ENCODE data around the gene CADM2.

Gene CADM2

DNA sequence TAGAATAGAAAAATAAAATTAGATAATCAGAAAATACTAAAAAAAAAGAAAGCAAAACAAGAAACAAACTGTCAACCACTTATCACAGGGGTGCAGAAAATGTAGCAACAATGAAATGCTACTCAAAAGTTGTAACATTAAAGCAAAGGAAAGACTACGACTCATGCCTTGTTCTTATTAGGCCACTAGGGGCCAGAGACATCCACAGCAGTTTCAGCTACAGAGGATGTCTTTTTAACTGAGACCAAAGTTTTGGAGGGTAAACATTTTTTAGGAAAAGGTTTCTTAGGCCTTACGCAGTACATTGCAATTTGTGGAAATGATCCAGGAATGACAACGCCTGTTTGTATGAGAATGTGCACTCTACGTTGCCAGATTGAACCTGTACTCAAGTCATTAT is 15.4 kb upstream of the CADM2 start:
- no peak overlapping the region for H2AK5ac ChIP-seq (ENCODE audit: low read length, severe bottlenecking)
- H3K9ac ChIP-seq (ENCODE audit: low read length) = no peak overlapping the region
- WGBS = 64% methylated on average over 4 of the region's 4 CpGs
- no peak overlapping the region for H3K18ac ChIP-seq (ENCODE audit: low read depth in 1 of 2, low read length in 2 of 2)
- no peaks in the 10 kb centered on the region for H3K9me3 ChIP-seq (ENCODE audit: control insufficient read depth, low read length)
- no peak overlapping the region for H3K14ac ChIP-seq (ENCODE audit: low read length in 2 of 2)
- H2AFZ ChIP-seq (ENCODE audit: low read depth, low read length) = no peak overlapping the region
- H3K36me3 ChIP-seq (ENCODE audit: control insufficient read depth in 1 of 2, insufficient read depth in 2 of 2, low read depth in 1 of 2, low read length in 2 of 2) = no peaks in the 10 kb centered on the region
- H3K4me3 ChIP-seq (ENCODE audit: insufficient read depth in 1 of 2, low read depth in 1 of 2, low read length in 2 of 2) = no peak overlapping the region
- no peak overlapping the region for H2BK15ac ChIP-seq (ENCODE audit: low read depth, poor library complexity, severe bottlenecking)
- no peak overlapping the region for H3K23ac ChIP-seq (ENCODE audit: low read length in 2 of 2)
- H2BK12ac ChIP-seq (ENCODE audit: low read length in 2 of 2) = no peak overlapping the region
- H4K8ac ChIP-seq (ENCODE audit: low read length) = no peak overlapping the region
- H3K79me1 ChIP-seq (replicated peaks; ENCODE audit: low read length, poor library complexity, severe bottlenecking) = no peaks in the 10 kb centered on the region
- no peak overlapping the region for H4K91ac ChIP-seq (ENCODE audit: low read length)
- H3K27ac ChIP-seq (ENCODE audit: low read length, poor library complexity, severe bottlenecking) = no peak overlapping the region
- H3K4me2 ChIP-seq (ENCODE audit: low read length, poor library complexity, severe bottlenecking) = no peak overlapping the region
- no peak overlapping the region for H3K4ac ChIP-seq (ENCODE audit: low read depth in 1 of 2, low read length in 2 of 2)
- H2BK120ac ChIP-seq (ENCODE audit: low read depth, low read length) = no peak overlapping the region
- no peak for DNase-seq
- no peaks in the 10 kb centered on the region for H3K4me1 ChIP-seq (ENCODE audit: control insufficient read depth, insufficient read depth, low read depth, low read length)
- H2BK5ac ChIP-seq (ENCODE audit: low read depth, low read length, poor library complexity, severe bottlenecking) = no peak overlapping the region
- H3K27me3 ChIP-seq (ENCODE audit: control insufficient read depth in 1 of 2, insufficient read depth in 1 of 2, low read length in 2 of 2) = no peaks in the 10 kb centered on the region

DNA sequence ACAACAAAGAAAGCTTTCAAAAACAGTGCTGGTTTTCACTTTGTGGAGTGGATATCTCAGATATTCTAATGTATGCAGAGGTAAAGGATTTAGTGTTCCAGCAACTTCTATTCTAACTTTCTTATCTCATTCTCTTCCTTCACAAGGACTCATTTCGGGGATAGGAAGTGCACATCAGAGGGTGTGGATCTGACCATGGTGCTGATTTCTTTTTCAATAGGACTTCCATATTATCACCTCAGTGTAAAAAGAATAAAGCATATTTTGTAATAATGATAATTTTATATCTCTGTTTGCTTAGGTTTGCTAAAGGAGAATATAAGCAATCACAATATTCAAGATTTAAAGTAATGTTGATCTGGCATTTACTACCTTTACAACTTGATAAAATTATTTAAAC is 12.5 kb upstream of the CADM2 start:
- Histone ChIP-seq H3K18ac (ENCODE audit: low read depth in 1 of 2, low read length in 2 of 2) (no peak overlapping the region), H2BK5ac (ENCODE audit: low read depth, low read length, poor library complexity, severe bottlenecking) (no peak overlapping the region), H3K4me2 (ENCODE audit: low read length, poor library complexity, severe bottlenecking) (no peak overlapping the region), H3K36me3 (ENCODE audit: control insufficient read depth in 1 of 2, insufficient read depth in 2 of 2, low read depth in 1 of 2, low read length in 2 of 2) (no peaks in the 10 kb centered on the region), H3K4ac (ENCODE audit: low read depth in 1 of 2, low read length in 2 of 2) (no peak overlapping the region), H2BK12ac (ENCODE audit: low read length in 2 of 2) (no peak overlapping the region), H3K9me3 (ENCODE audit: control insufficient read depth, low read length) (no peaks in the 10 kb centered on the region), H3K14ac (ENCODE audit: low read length in 2 of 2) (no peak overlapping the region), H2BK120ac (ENCODE audit: low read depth, low read length) (no peak overlapping the region), H3K4me3 (ENCODE audit: insufficient read depth in 1 of 2, low read depth in 1 of 2, low read length in 2 of 2) (no peak overlapping the region), H3K27me3 (ENCODE audit: control insufficient read depth in 1 of 2, insufficient read depth in 1 of 2, low read length in 2 of 2) (no peaks in the 10 kb centered on the region), H2BK15ac (ENCODE audit: low read depth, poor library complexity, severe bottlenecking) (no peak overlapping the region), H2AK5ac (ENCODE audit: low read length, severe bottlenecking) (no peak overlapping the region), H4K8ac (ENCODE audit: low read length) (no peak overlapping the region), H3K23ac (ENCODE audit: low read length in 2 of 2) (no peak overlapping the region), H3K9ac (ENCODE audit: low read length) (no peak overlapping the region), H3K4me1 (ENCODE audit: control insufficient read depth, insufficient read depth, low read depth, low read length) (no peaks in the 10 kb centered on the region), H4K91ac (ENCODE audit: low read length) (no peak overlapping the region), H2AFZ (ENCODE audit: low read depth, low read length) (no peak overlapping the region), H3K79me1 (replicated peaks; ENCODE audit: low read length, poor library complexity, severe bottlenecking) (no peaks in the 10 kb centered on the region), H3K27ac (ENCODE audit: low read length, poor library complexity, severe bottlenecking) (no peak overlapping the region)
- WGBS = no CpG with 5 or more reads among the region's 1 CpG
- no peak for DNase-seq

GRCh38 chr3:84959470-84960271 is 882 bp downstream of the CADM2 start:
- peak overlapping the region; percentile 76 for H2AFZ ChIP-seq (ENCODE audit: low read depth, low read length)
- no peak overlapping the region for H3K9ac ChIP-seq (ENCODE audit: low read length)
- no peaks in the 10 kb centered on the region for H3K9me3 ChIP-seq (ENCODE audit: control insufficient read depth, low read length)
- H4K8ac ChIP-seq (ENCODE audit: low read length) = no peak overlapping the region
- H3K4me3 ChIP-seq (ENCODE audit: insufficient read depth in 1 of 2, low read depth in 1 of 2, low read length in 2 of 2) = peak overlapping the region; percentile 78 to 93
- DNase-seq = no peak
- WGBS = 2% methylated on average over 39 of the region's 40 CpGs
- H2BK120ac ChIP-seq (ENCODE audit: low read depth, low read length) = no peak overlapping the region
- peaks cover 32 to 40% of the 10 kb centered on the region in 2 experiments for H3K27me3 ChIP-seq (ENCODE audit: control insufficient read depth in 1 of 2, insufficient read depth in 1 of 2, low read length in 2 of 2)
- H3K4ac ChIP-seq (ENCODE audit: low read depth in 1 of 2, low read length in 2 of 2) = no peak overlapping the region
- no peak overlapping the region for H3K14ac ChIP-seq (ENCODE audit: low read length in 2 of 2)
- peaks cover 20% of the 10 kb centered on the region for H3K4me1 ChIP-seq (ENCODE audit: control insufficient read depth, insufficient read depth, low read depth, low read length)
- H3K18ac ChIP-seq (ENCODE audit: low read depth in 1 of 2, low read length in 2 of 2) = no peak overlapping the region
- no peak overlapping the region for H3K27ac ChIP-seq (ENCODE audit: low read length, poor library complexity, severe bottlenecking)
- H3K36me3 ChIP-seq (ENCODE audit: control insufficient read depth in 1 of 2, insufficient read depth in 2 of 2, low read depth in 1 of 2, low read length in 2 of 2) = peaks cover 0 to 4% of the 10 kb centered on the region in 2 experiments
- H3K4me2 ChIP-seq (ENCODE audit: low read length, poor library complexity, severe bottlenecking) = peak overlapping the region; percentile 100
- H2BK12ac ChIP-seq (ENCODE audit: low read length in 2 of 2) = no peak overlapping the region
- H3K23ac ChIP-seq (ENCODE audit: low read length in 2 of 2) = no peak overlapping the region
- H2BK15ac ChIP-seq (ENCODE audit: low read depth, poor library complexity, severe bottlenecking) = no peak overlapping the region
- no peak overlapping the region for H2AK5ac ChIP-seq (ENCODE audit: low read length, severe bottlenecking)
- H2BK5ac ChIP-seq (ENCODE audit: low read depth, low read length, poor library complexity, severe bottlenecking) = no peak overlapping the region
- H3K79me1 ChIP-seq (replicated peaks; ENCODE audit: low read length, poor library complexity, severe bottlenecking) = no peaks in the 10 kb centered on the region
- no peak overlapping the region for H4K91ac ChIP-seq (ENCODE audit: low read length)

GRCh38 chr3:84960581-84960980 is 1.8 kb downstream of the CADM2 start:
- no peak for DNase-seq
- no peak overlapping the region for H2BK12ac ChIP-seq (ENCODE audit: low read length in 2 of 2)
- H4K8ac ChIP-seq (ENCODE audit: low read length) = no peak overlapping the region
- no peak overlapping the region for H3K18ac ChIP-seq (ENCODE audit: low read depth in 1 of 2, low read length in 2 of 2)
- no peak overlapping the region for H2BK120ac ChIP-seq (ENCODE audit: low read depth, low read length)
- no peak overlapping the region for H3K9ac ChIP-seq (ENCODE audit: low read length)
- no peaks in the 10 kb centered on the region for H3K9me3 ChIP-seq (ENCODE audit: control insufficient read depth, low read length)
- H2AFZ ChIP-seq (ENCODE audit: low read depth, low read length) = no peak overlapping the region
- H3K4me1 ChIP-seq (ENCODE audit: control insufficient read depth, insufficient read depth, low read depth, low read length) = peaks cover 20% of the 10 kb centered on the region
- H3K79me1 ChIP-seq (replicated peaks; ENCODE audit: low read length, poor library complexity, severe bottlenecking) = no peaks in the 10 kb centered on the region
- no peak overlapping the region for H3K4ac ChIP-seq (ENCODE audit: low read depth in 1 of 2, low read length in 2 of 2)
- no peak overlapping the region for H4K91ac ChIP-seq (ENCODE audit: low read length)
- H3K27ac ChIP-seq (ENCODE audit: low read length, poor library complexity, severe bottlenecking) = no peak overlapping the region
- H2AK5ac ChIP-seq (ENCODE audit: low read length, severe bottlenecking) = no peak overlapping the region
- H2BK15ac ChIP-seq (ENCODE audit: low read depth, poor library complexity, severe bottlenecking) = no peak overlapping the region
- WGBS = under 1% methylated on average over 12 of the region's 12 CpGs
- no peak overlapping the region for H3K14ac ChIP-seq (ENCODE audit: low read length in 2 of 2)
- H2BK5ac ChIP-seq (ENCODE audit: low read depth, low read length, poor library complexity, severe bottlenecking) = no peak overlapping the region
- H3K27me3 ChIP-seq (ENCODE audit: control insufficient read depth in 1 of 2, insufficient read depth in 1 of 2, low read length in 2 of 2) = peaks cover 32 to 40% of the 10 kb centered on the region in 2 experiments
- H3K4me2 ChIP-seq (ENCODE audit: low read length, poor library complexity, severe bottlenecking) = no peak overlapping the region
- no peak overlapping the region for H3K4me3 ChIP-seq (ENCODE audit: insufficient read depth in 1 of 2, low read depth in 1 of 2, low read length in 2 of 2)
- H3K36me3 ChIP-seq (ENCODE audit: control insufficient read depth in 1 of 2, insufficient read depth in 2 of 2, low read depth in 1 of 2, low read length in 2 of 2) = peaks cover 0 to 4% of the 10 kb centered on the region in 2 experiments
- no peak overlapping the region for H3K23ac ChIP-seq (ENCODE audit: low read length in 2 of 2)

All from mesenchymal stem cell (in vitro differentiated cells and primary cell).